ENCODE measurements around the gene ZNF83.

- no peak for TF ChIP-seq CTCF (IDR thresholded peaks at IDR 0.05; ENCODE audit: insufficient read depth, low read length)
- no peak for TF ChIP-seq POLR2AphosphoS5 (IDR thresholded peaks at IDR 0.05; ENCODE audit: low read depth)
- TF ChIP-seq, protein P1, sequence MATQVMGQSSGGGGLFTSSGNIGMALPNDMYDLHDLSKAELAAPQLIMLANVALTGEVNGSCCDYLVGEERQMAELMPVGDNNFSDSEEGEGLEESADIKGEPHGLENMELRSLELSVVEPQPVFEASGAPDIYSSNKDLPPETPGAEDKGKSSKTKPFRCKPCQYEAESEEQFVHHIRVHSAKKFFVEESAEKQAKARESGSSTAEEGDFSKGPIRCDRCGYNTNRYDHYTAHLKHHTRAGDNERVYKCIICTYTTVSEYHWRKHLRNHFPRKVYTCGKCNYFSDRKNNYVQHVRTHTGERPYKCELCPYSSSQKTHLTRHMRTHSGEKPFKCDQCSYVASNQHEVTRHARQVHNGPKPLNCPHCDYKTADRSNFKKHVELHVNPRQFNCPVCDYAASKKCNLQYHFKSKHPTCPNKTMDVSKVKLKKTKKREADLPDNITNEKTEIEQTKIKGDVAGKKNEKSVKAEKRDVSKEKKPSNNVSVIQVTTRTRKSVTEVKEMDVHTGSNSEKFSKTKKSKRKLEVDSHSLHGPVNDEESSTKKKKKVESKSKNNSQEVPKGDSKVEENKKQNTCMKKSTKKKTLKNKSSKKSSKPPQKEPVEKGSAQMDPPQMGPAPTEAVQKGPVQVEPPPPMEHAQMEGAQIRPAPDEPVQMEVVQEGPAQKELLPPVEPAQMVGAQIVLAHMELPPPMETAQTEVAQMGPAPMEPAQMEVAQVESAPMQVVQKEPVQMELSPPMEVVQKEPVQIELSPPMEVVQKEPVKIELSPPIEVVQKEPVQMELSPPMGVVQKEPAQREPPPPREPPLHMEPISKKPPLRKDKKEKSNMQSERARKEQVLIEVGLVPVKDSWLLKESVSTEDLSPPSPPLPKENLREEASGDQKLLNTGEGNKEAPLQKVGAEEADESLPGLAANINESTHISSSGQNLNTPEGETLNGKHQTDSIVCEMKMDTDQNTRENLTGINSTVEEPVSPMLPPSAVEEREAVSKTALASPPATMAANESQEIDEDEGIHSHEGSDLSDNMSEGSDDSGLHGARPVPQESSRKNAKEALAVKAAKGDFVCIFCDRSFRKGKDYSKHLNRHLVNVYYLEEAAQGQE (IDR thresholded peaks at IDR 0.05; ENCODE audit: insufficient replicate concordance, low read depth), result no peak
- no peak for TF ChIP-seq GABPA (IDR thresholded peaks at IDR 0.05; ENCODE audit: low read depth)
These were observed 38.9 kb downstream of the ZNF83 start for GRCh38 chr19:52599241-52599640.
